Breast epithelium (tissue), 3 donors: ENCODE data around the gene FXYD2.

ENCODE experiments used
- POLR2A ChIP-seq: fragments of 450-650 bp; IDR thresholded peaks from one replicate; pipeline ENCODE4 v1.6.1; 2016; ENCODE audit warnings: antibody characterized with exemption, mild to moderate bottlenecking, moderate library complexity
- TF ChIP-seq, protein P1 (sequence below), 3 donors: fragments of 450-650 bp; IDR thresholded peaks; one replicate each; pipeline ENCODE4 v1.5.1; 2016 to 2017; ENCODE audit warnings: antibody characterized with exemption in 3 of 3, mild to moderate bottlenecking in 3 of 3, moderate library complexity in 3 of 3

DNA sequence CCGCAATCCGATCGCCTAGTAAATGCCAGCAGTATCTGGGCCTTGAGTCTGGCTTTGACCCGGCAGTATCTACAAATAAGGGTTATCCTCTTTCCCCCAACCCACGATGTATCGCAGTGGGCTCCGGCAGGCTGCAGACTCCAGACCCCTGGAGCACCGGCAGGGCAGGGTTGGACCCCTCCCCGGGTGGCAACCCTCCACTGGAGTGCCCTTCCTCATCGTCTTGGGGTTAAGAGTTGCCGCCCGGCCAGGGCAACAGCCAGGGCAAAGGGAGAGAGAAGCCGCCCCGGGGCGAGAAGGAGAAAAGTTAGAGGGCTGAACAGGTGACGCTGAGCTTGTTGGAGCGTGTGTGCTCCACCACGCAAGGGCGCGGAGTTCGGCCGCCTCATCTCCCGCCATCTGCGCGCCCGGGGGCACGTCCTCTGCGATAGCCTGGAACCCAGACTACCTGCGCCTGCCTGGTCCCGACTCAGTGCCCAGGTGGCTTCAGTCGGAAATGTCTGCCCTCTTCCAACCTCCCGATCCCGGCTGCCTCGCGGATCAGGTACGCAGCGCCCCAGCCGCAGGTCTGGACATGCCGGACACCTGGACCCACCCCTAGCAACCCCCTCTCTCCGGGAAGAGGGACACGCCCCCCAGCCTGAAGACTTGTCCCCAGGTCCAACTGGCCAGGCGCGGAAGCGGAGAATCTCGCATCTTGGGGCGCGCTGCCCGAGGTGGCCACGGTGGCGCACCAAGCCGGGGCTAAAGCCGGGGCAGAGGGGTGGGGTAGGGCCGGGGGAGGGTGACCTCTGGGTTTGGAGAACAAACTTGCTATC lies 28.7 kb downstream of the FXYD2 start:
- no peak for TF ChIP-seq POLR2A
- TF ChIP-seq, protein P1, sequence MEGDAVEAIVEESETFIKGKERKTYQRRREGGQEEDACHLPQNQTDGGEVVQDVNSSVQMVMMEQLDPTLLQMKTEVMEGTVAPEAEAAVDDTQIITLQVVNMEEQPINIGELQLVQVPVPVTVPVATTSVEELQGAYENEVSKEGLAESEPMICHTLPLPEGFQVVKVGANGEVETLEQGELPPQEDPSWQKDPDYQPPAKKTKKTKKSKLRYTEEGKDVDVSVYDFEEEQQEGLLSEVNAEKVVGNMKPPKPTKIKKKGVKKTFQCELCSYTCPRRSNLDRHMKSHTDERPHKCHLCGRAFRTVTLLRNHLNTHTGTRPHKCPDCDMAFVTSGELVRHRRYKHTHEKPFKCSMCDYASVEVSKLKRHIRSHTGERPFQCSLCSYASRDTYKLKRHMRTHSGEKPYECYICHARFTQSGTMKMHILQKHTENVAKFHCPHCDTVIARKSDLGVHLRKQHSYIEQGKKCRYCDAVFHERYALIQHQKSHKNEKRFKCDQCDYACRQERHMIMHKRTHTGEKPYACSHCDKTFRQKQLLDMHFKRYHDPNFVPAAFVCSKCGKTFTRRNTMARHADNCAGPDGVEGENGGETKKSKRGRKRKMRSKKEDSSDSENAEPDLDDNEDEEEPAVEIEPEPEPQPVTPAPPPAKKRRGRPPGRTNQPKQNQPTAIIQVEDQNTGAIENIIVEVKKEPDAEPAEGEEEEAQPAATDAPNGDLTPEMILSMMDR (IDR thresholded peaks at IDR 0.05) = no peak
